Ishikawa (cell line): Measurements from ENCODE around the gene GNL1.

Experiments
- EP300 ChIP-seq: IDR thresholded peaks from 2 replicates; pipeline ENCODE4 v1.6.1; 2012; ENCODE audit warnings: borderline replicate concordance
- NFIC ChIP-seq: IDR thresholded peaks from 2 replicates; pipeline ENCODE4 v1.6.1; 2012
- RAD21 ChIP-seq: IDR thresholded peaks from 2 replicates; pipeline ENCODE4 v1.6.1; 2012; ENCODE audit warnings: low read depth

GRCh38 chr6:30554404-30554803, 1.9 kb downstream of the GNL1 start:
- no peak for TF ChIP-seq EP300
- TF ChIP-seq RAD21, result no peak
- no peak for TF ChIP-seq NFIC
